Endothelial cell of umbilical vein (primary cell): ENCODE measurements around the gene PLA2G12B. TPM values are rescaled to one million over a fixed set of nuclear protein-coding genes. Genes with fewer than 3 reads are reported as not detected.
"Not testable (repeated sequence)": the region's sequence is repeated elsewhere in the genome, so short reads cannot be mapped to it uniquely, and the experiment has no call there.

Experiments used
- BruUV-seq: library from RNA; stranded (reverse); fragments of 400-500 nt; replicated peaks from 2 replicates; lab custom pipeline; 2021; lab: Mats Ljungman, UMichigan
- CTCF ChIA-PET: fragments of 300-600, 350-600 bp; sonication (Branson Sonifier 250); formaldehyde crosslinking; loops from one replicate; lab custom pipeline; 2021; ENCODE audit warnings: antibody characterized with exemption, inconsistent platforms; lab: Charles Lee
- POLR2A ChIA-PET: fragments of 300-600, 350-600 bp; sonication (Branson Sonifier 250); formaldehyde crosslinking; loops from one replicate; lab custom pipeline; 2021; ENCODE audit warnings: antibody characterized with exemption, inconsistent platforms; lab: Charles Lee
- DNase-seq: peaks from one replicate; pipeline ENCODE4 v3.0.0-alpha.2; 2011; ENCODE audit warnings: low read depth, low spot score
- FAIRE-seq: peaks from 2 replicates; lab custom pipeline; 2011; peaks lifted over from hg19 to GRCh38; lab: Jason Lieb, UNC
- H2AFZ ChIP-seq: 2 replicates; pipeline ENCODE4 v1.6.0; 2012; ENCODE audit warnings: low read depth, low read length, control low read depth, inconsistent platforms
- H3K27ac ChIP-seq: 2 replicates; pipeline ENCODE4 v1.5.1; 2011; ENCODE audit warnings: low read depth, mild to moderate bottlenecking, control low read depth, low read length, moderate library complexity; ENCODE audit not compliant: insufficient read depth
- H3K27me3 ChIP-seq, 2 experiments: 2 replicates each; pipeline versions ENCODE4 v1.6.0 to v1.6.1; 2011; ENCODE audit warnings: low read length in 2 of 2, mixed read lengths in 1 of 2; ENCODE audit not compliant: control insufficient read depth in 2 of 2, insufficient read depth in 2 of 2
- H3K36me3 ChIP-seq, 2 experiments: 2 replicates in 1 of 2; 3 replicates in 1 of 2; pipeline ENCODE4 v1.5.1; 2011; ENCODE audit warnings: low read length in 2 of 2, mild to moderate bottlenecking in 1 of 2, moderate library complexity in 1 of 2; ENCODE audit not compliant: control insufficient read depth in 2 of 2, insufficient read depth in 2 of 2; ENCODE audit errors: extremely low read depth in 1 of 2
- H3K4me1 ChIP-seq: 3 replicates; pipeline ENCODE4 v1.5.1; 2011; ENCODE audit warnings: mild to moderate bottlenecking, low read length; ENCODE audit not compliant: control insufficient read depth, insufficient read depth; ENCODE audit errors: extremely low read depth
- H3K4me2 ChIP-seq: 2 replicates; pipeline ENCODE4 v1.6.1; 2011; ENCODE audit warnings: low read length, control low read depth, mixed read lengths; ENCODE audit not compliant: insufficient read depth
- H3K4me3 ChIP-seq, 3 experiments: fragments of 200-600 bp in 1 of 3; sonication (generic), shearing (Covaris generic) in 1 of 3; replicated peaks in 1 of 3; 2 replicates each; pipeline ENCODE4 v1.5.1; 2011 to 2016; ENCODE audit warnings: control low read depth in 3 of 3, low read length in 3 of 3, mild to moderate bottlenecking in 2 of 3, inconsistent platforms in 1 of 3, low read depth in 1 of 3, moderate library complexity in 1 of 3; ENCODE audit not compliant: insufficient read depth in 1 of 3
- H3K79me2 ChIP-seq: 2 replicates; pipeline ENCODE4 v1.6.0; 2012; ENCODE audit warnings: low read length, inconsistent platforms; ENCODE audit not compliant: control insufficient read depth, insufficient read depth
- H3K9ac ChIP-seq: replicated peaks from 2 replicates; pipeline ENCODE3; 2011; ENCODE audit warnings: low read length, control low read depth; ENCODE audit not compliant: insufficient read depth; ENCODE audit errors: extremely low read depth
- H3K9me1 ChIP-seq: replicated peaks from 3 replicates; pipeline ENCODE4 v1.6.0; 2011; ENCODE audit warnings: mild to moderate bottlenecking, low read length; ENCODE audit not compliant: control insufficient read depth, insufficient read depth; ENCODE audit errors: extremely low read depth
- H3K9me3 ChIP-seq: replicated peaks from 2 replicates; pipeline ENCODE4 v1.5.1; 2012; ENCODE audit warnings: low read length, inconsistent platforms; ENCODE audit not compliant: control insufficient read depth, insufficient read depth
- H4K20me1 ChIP-seq: replicated peaks from 2 replicates; pipeline ENCODE3; 2011; ENCODE audit warnings: mild to moderate bottlenecking, low read length; ENCODE audit not compliant: control insufficient read depth, insufficient read depth; ENCODE audit errors: extremely low read depth
- CTCF ChIP-seq, 2 donors: IDR thresholded peaks; 1 replicate in 1 of 2; 2 replicates in 1 of 2; pipeline ENCODE4 v1.5.1; 2011; ENCODE audit warnings: low read length in 2 of 2, mild to moderate bottlenecking in 2 of 2, moderate library complexity in 2 of 2, control low read depth in 1 of 2, inconsistent platforms in 1 of 2, low read depth in 1 of 2; ENCODE audit not compliant: insufficient read depth in 1 of 2; ENCODE audit errors: extremely low read depth in 1 of 2
- EZH2 ChIP-seq: IDR thresholded peaks from 2 replicates; pipeline ENCODE4 v1.6.1; 2012; ENCODE audit warnings: borderline replicate concordance, low read depth, mild to moderate bottlenecking, moderate library complexity, low read length, inconsistent platforms; ENCODE audit not compliant: severe bottlenecking
- FOS ChIP-seq: IDR thresholded peaks from 2 replicates; pipeline ENCODE4 v1.6.1; 2011; ENCODE audit warnings: mild to moderate bottlenecking, low read length, moderate library complexity, borderline replicate concordance; ENCODE audit not compliant: insufficient read depth
- GATA2 ChIP-seq: IDR thresholded peaks from 2 replicates; pipeline ENCODE4 v1.7.0; 2011; ENCODE audit warnings: low read depth, mild to moderate bottlenecking, moderate library complexity, mixed read lengths, low read length; ENCODE audit not compliant: insufficient read length, insufficient read depth
- JUN ChIP-seq: IDR thresholded peaks from 2 replicates; pipeline ENCODE4 v1.6.1; 2011; ENCODE audit warnings: borderline replicate concordance, low read depth; ENCODE audit not compliant: insufficient read length, insufficient read depth
- MYC ChIP-seq: IDR thresholded peaks from one replicate; pipeline ENCODE4 v1.6.1; 2011; ENCODE audit warnings: mild to moderate bottlenecking, low read depth, low read length
- POLR2A ChIP-seq: IDR thresholded peaks from 2 replicates; pipeline ENCODE4 v1.6.1; 2012; ENCODE audit warnings: low read depth, mild to moderate bottlenecking, control low read depth, low read length
- POLR2AphosphoS5 ChIP-seq: IDR thresholded peaks from 2 replicates; pipeline ENCODE4 v1.6.1; 2012; ENCODE audit warnings: low read depth, mild to moderate bottlenecking, control low read depth, low read length, moderate library complexity; ENCODE audit not compliant: insufficient read depth
- dilution Hi-C: fragments of 300-500 bp; cut with MboI; formaldehyde crosslinking; loops from one replicate; pipeline ENCODE4 v1.15.0; 2019; ENCODE audit warnings: low sequenced_read_pairs; ENCODE audit not compliant: extremely low pct_ligation_motif_present
- intact Hi-C: fragments of 100-400 bp; cut with micrococcal nuclease; formaldehyde crosslinking; loops from one replicate; pipeline ENCODE4 v1.10.0; 2022
- polyA plus RNA-seq, 4 experiments: library from polyadenylated mRNA; depleted of rRNA in 3 of 4; stranded (reverse) in 3 of 4; unstranded in 1 of 4; fragments of >200 nt; gene quantifications; 2 replicates each; pipeline versions ENCODE4 v1.2.1 to v1.2.3, GENCODE V29; 2011 to 2012; ENCODE audit warnings: missing spikeins in 1 of 4
- total RNA-seq: library from RNA; stranded (reverse); gene quantifications from 2 replicates; pipeline ENCODE4 v1.2.3, GENCODE V29; 2021
- TF ChIP-seq, protein P1 (sequence below): IDR thresholded peaks from 2 replicates; pipeline ENCODE4 v1.6.1; 2011; ENCODE audit not compliant: insufficient read depth, insufficient read length

PLA2G12B gene
- total and polyA plus RNA-seq, 2 donors (not counting 3 experiments of a cell fraction or from before 2014, with no cell fraction given) = not detected

- BruUV-seq = no TSS peak
Measured at GRCh38 chr10:72924351-72924750, 30.3 kb downstream of the PLA2G12B start.

DNA sequence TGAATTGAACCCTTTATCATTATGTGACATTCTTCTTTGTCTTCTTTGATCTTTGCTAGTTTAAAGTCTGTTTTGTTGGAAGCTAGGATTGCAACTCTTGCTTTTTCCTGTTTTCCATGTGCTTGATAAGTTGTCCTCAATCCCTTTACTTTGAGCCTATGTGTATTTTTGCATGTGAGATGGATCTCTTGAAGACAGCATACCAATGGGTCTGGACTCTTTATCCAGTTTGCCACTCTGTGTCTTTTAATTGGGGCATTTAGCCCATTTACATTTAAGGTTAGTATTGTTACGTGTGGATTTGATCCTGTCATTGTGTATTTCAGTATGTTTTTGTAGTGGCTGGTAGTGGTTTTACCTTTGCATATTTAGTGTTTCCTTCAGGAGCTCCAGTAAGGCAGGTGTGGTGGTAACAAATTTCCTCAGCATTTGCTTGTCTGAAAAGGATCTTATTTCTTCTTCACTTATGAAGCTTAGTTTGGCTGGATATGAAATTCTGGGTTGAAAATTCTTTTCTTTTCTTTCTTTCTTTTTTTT, 33.4 kb downstream of the PLA2G12B start:
- H3K9me3 ChIP-seq, H3K4me2 ChIP-seq, FAIRE-seq, H3K9ac ChIP-seq, H3K27ac ChIP-seq, H3K4me3 ChIP-seq, H3K79me2 ChIP-seq, DNase-seq, BruUV-seq, H2AFZ ChIP-seq, dilution Hi-C loops, H3K27me3 ChIP-seq, intact Hi-C loops, POLR2A ChIA-PET, H3K9me1 ChIP-seq, H3K36me3 ChIP-seq, H4K20me1 ChIP-seq, H3K4me1 ChIP-seq: not testable (repeated sequence)
- CTCF ChIA-PET = interaction anchor here (2.0 kb wide), 1 partner anchor 14 kb away, joined by 5 read pairs; no protein-coding TSS in a partner anchor

More at GRCh38 chr10:72924351-72924750, 30.3 kb downstream of the PLA2G12B start:
- dilution Hi-C loops (no loop called here), intact Hi-C loops (no loop called here)
- no peak overlapping the region for H3K4me3 ChIP-seq
- peaks cover 0 to 6% of the 10 kb centered on the region in 2 experiments for H3K27me3 ChIP-seq
- TF ChIP-seq FOS (no peak), POLR2AphosphoS5 (no peak), JUN (no peak), EZH2 (no peak), POLR2A (no peak), GATA2 (no peak), CTCF (IDR thresholded peaks at IDR 0.05; ENCODE audit: extremely low read depth in 1 of 2, insufficient read depth in 1 of 2, low read depth in 1 of 2, low read length in 2 of 2) (no peak), MYC (no peak)
- TF ChIP-seq, protein P1, sequence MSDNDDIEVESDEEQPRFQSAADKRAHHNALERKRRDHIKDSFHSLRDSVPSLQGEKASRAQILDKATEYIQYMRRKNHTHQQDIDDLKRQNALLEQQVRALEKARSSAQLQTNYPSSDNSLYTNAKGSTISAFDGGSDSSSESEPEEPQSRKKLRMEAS = no peak
- DNase-seq = no peak
- CTCF ChIA-PET = no interaction called here
- H3K9ac ChIP-seq = no peak overlapping the region
- no peak for FAIRE-seq
- H4K20me1 ChIP-seq = no peaks in the 10 kb centered on the region
- POLR2A ChIA-PET = no interaction called here
- H3K4me2 ChIP-seq = no peak overlapping the region
- no peaks in the 10 kb centered on the region for H3K9me3 ChIP-seq
- H3K4me1 ChIP-seq = no peaks in the 10 kb centered on the region
- no peak overlapping the region for H3K27ac ChIP-seq
- H3K9me1 ChIP-seq = no peaks in the 10 kb centered on the region
- no peaks in the 10 kb centered on the region for H3K36me3 ChIP-seq
- no peaks in the 10 kb centered on the region for H3K79me2 ChIP-seq
- no peak overlapping the region for H2AFZ ChIP-seq
